Rectal smooth muscle tissue (tissue), 1 donor: ENCODE data around the gene SSBP4.
A peak's percentile ranks its signal among the peaks of the same experiment; 100 is the strongest.
"Not testable (repeated sequence)": the region's sequence is repeated elsewhere in the genome, so short reads cannot be mapped to it uniquely, and the experiment has no call there.

ENCODE experiments used
- H3K27ac ChIP-seq: one replicate; pipeline ENCODE4 v1.7.0; 2013; ENCODE audit warnings: low read depth, low read length, inconsistent platforms
- H3K27me3 ChIP-seq: one replicate; pipeline ENCODE4 v1.7.0; 2013; ENCODE audit warnings: low read length; ENCODE audit not compliant: control insufficient read depth, insufficient read depth
- H3K36me3 ChIP-seq: one replicate; pipeline ENCODE4 v1.7.0; 2013; ENCODE audit warnings: low read length; ENCODE audit not compliant: control insufficient read depth, insufficient read depth
- H3K4me1 ChIP-seq: one replicate; pipeline ENCODE4 v1.7.0; 2013; ENCODE audit warnings: low read length; ENCODE audit not compliant: control insufficient read depth, insufficient read depth
- H3K4me3 ChIP-seq: one replicate; pipeline ENCODE4 v1.7.0; 2013; ENCODE audit warnings: low read length
- H3K9ac ChIP-seq: one replicate; pipeline ENCODE4 v1.7.0; 2013; ENCODE audit warnings: low read length

The SSBP4 gene

DNA sequence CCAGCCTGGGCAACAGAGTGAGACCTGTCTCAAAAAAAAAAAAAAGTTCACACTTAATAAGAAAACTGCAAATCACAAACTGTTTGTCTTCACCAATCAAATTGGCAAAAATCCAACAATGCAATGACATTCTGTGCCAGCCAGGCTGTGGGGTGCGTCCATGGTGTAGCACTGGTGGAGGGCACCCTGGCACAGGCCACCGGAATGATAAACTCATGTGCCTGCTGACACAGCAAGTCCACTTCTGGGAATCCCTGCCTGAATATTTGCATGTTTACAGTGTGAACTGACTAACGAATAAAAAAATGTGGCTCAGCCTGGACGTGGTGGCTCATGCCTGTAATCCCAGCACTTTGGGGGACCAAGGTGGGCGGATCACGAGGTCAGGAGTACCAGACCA, 20.2 kb upstream of the SSBP4 start:
- Histone ChIP-seq H3K27me3 (peaks cover 8% of the 10 kb centered on the region), H3K9ac (no peak overlapping the region), H3K36me3 (no peaks in the 10 kb centered on the region), H3K4me3 (no peak overlapping the region), H3K27ac (no peak overlapping the region), H3K4me1 (no peaks in the 10 kb centered on the region)

DNA sequence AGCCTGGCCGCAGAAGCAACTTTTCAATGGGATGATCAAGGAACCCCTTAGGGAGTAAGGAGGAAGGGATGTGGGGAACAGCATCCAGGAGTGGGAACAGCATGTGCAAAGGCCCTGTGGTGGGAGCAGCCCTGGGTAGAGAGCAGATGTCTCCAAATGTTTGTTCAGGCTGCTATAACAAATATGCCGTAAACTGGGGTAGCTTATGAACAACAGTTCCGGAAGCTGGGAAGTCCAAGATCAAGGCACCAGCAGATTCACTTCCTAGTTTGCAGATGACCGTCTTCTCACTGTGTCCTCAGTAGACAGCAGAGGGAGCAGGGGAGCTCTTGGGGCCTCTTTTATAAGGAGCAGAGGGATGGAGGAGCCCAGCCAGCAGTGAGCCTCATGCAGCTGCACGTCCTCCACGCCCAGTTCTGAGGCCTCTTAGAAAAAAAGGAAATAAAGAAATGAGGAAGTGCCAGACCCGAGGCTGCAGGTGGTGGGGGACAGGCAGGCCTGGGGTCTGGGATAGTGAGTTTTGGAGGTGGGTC, 17.6 kb upstream of the SSBP4 start:
- no peak overlapping the region for H3K27ac ChIP-seq
- H3K27me3 ChIP-seq, result peaks cover 5% of the 10 kb centered on the region
- no peaks in the 10 kb centered on the region for H3K4me1 ChIP-seq
- no peak overlapping the region for H3K4me3 ChIP-seq
- H3K36me3 ChIP-seq, result no peaks in the 10 kb centered on the region
- no peak overlapping the region for H3K9ac ChIP-seq

DNA sequence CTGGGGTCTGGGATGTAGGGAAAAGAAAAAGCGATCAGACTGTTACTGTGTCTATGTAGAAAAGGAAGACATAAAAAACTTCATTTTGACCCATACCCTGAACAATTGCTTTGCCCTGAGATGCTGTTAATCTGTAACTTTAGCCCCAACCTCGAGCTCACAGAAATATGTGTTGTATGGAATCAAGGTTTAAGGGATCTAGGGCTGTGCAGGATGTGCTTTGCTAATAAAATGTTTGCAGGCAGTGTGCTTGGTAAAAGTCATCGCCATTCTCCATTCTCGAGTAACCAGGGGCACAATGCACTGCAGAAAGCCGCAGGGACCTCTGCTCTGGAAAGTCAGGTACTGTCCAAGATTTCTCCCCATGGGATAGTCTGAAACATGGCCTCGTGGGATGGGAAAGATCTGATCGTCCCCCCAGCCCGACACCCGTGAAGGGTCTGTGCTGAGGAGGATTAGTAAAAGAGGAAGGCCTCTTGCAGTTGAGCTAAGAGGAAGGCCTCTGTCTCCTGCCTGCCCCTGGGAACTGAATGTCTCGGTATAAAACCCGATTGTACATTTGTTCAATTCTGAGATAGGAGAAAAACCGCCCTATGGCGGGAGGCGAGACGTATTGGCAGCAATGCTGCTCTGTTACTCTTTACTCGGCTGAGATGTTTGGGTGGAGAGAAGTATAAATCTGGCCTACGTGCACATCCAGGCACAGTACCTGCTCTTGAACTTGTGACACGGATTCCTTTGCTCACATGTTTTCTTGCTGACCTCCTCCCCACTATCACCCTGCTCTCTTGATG, 16.5 kb upstream of the SSBP4 start:
- not testable (repeated sequence) for H3K9ac ChIP-seq

DNA sequence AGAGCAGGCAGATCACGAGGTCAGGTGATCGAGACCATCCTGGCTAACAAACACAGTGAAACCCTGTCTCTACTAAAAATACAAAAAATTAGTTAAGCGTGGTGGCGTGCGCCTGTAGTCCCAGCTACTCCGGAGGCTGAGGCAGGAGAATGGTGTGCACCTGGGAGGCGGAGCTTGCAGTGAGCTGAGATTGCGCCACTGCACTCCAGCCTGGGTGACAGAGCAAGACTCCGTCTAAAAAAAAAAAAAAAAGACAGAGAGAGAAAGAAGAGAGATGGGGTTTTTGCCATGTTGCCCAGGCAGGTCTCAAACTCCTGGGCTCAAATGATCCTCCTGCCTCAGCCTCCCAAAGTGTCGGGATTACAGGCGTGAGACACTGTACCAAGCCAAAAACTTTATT, 13.4 kb upstream of the SSBP4 start:
- not testable (repeated sequence) for H3K4me3 ChIP-seq, H3K9ac ChIP-seq, H3K4me1 ChIP-seq, H3K27me3 ChIP-seq, H3K27ac ChIP-seq, H3K36me3 ChIP-seq

More for the DNA sequence above, 16.5 kb upstream of the SSBP4 start:
- not testable (repeated sequence) for H3K27me3 ChIP-seq, H3K4me3 ChIP-seq, H3K36me3 ChIP-seq, H3K27ac ChIP-seq, H3K4me1 ChIP-seq

DNA sequence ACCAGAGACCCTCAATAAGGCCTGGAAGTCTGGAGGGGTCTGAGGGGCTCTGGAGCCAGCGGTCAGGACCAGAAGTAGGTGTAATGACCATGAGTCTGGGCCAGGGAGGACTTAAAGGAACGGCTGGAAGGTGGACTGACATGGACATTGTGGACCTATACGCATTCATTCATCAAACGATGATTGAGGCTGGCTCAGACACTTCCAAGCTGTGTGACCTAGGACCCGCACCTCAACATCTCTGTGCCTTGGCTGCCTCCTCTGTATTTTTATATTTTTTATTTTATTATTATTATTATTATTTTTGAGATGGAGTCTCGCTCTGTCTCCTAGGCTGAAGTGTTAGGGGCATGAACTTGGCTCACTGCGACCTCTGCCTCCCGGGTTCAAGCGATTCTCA, 12.4 kb upstream of the SSBP4 start:
- Histone ChIP-seq H3K27ac (no peak overlapping the region), H3K9ac (no peak overlapping the region), H3K36me3 (no peaks in the 10 kb centered on the region), H3K4me1 (no peaks in the 10 kb centered on the region), H3K4me3 (no peak overlapping the region), H3K27me3 (no peaks in the 10 kb centered on the region)

DNA sequence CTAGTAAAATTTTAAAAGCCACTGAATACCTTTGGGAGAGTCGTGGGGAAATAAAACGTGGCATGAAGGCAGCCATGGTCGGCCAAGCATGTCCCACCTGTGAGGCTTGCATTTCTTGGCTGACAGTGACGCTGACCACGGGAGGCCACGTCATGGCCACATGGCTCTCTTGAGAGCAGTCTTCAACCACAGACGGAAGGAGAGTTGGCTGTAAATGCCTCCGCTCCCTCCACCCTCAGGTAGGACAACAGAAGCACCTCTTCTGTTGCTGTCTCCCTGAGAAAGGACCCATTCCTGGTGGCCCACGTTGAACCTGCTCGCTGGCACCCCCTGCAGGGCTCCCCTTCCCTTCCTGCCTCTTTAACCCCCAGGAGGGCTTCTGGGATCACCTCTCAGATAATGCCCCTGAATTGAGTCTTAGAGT, 11.1 kb upstream of the SSBP4 start:
- Histone ChIP-seq H3K27me3 (no peaks in the 10 kb centered on the region), H3K4me1 (no peaks in the 10 kb centered on the region), H3K4me3 (no peak overlapping the region), H3K27ac (no peak overlapping the region), H3K36me3 (no peaks in the 10 kb centered on the region), H3K9ac (no peak overlapping the region)

DNA sequence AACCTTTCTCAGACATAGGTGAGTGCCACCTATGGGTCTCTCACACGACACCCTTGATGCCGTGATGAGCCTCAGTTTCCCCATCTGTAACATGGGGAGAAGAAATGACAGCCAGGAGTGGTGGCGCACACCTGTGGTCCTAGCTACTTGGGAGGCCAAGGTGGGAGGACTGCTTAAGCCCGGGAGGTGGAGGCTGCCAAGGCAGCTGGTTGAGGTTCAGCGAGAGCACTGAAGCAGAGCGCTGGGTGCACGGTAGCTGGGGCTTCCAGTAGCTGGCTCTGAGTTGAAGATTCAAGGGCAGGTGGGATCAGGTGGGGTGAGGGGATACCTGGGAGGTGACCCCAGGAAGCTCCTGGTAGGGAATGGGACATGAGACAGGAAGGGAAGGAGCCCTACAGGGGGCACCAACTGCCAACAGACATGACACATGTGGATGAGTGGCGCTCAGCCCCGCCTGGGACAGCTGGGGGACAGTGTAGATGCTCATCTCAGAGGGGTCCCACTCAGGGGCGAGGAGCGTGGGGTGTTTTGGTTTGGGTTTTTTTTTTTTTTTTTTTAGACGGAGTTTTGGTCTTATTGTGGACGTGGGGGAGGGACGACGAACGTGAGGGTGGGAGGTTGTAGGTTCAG, 6.5 kb upstream of the SSBP4 start:
- no peak overlapping the region for H3K9ac ChIP-seq
- peaks cover 3% of the 10 kb centered on the region for H3K27me3 ChIP-seq
- no peak overlapping the region for H3K27ac ChIP-seq
- peaks cover 15% of the 10 kb centered on the region for H3K4me1 ChIP-seq
- H3K36me3 ChIP-seq, result no peaks in the 10 kb centered on the region
- H3K4me3 ChIP-seq, result no peak overlapping the region

DNA sequence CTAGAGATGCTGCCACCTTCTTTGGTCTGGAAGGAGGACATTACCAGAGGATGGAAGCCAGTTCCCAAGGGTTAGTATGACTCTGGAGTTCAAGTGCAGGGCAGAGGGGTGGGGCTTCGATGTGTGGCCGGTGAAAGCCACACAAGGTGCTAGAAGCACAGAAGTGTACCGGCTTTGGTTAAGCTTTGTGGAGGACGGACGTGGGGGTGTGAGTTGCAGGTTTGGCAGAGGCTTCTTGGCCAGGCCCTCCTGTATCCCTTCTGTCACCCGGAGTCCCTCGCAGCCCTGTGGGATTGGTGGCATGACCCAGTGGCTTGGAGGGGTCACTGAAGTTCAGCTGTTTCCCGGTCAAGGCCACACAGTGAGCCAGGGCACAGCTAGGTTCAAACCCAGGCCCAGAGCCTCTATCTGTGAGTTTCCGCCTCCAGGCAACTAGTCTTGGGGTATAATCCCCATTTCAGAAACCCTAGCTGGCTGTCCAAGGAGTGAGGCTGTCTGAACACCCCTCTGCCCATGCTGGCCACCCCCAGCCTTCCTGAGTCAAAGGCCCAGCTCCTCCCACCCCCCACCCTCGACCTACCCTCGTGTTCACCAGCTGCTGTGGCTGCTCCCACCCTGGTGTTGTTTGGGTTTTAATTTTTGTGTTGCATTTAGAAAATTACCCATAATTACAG, 4.6 kb upstream of the SSBP4 start:
- Histone ChIP-seq H3K4me1 (peaks cover 23% of the 10 kb centered on the region), H3K4me3 (peak overlapping the region; percentile 2), H3K9ac (no peak overlapping the region), H3K27ac (peak overlapping the region; percentile 91), H3K27me3 (peaks cover 10% of the 10 kb centered on the region), H3K36me3 (no peaks in the 10 kb centered on the region)

DNA sequence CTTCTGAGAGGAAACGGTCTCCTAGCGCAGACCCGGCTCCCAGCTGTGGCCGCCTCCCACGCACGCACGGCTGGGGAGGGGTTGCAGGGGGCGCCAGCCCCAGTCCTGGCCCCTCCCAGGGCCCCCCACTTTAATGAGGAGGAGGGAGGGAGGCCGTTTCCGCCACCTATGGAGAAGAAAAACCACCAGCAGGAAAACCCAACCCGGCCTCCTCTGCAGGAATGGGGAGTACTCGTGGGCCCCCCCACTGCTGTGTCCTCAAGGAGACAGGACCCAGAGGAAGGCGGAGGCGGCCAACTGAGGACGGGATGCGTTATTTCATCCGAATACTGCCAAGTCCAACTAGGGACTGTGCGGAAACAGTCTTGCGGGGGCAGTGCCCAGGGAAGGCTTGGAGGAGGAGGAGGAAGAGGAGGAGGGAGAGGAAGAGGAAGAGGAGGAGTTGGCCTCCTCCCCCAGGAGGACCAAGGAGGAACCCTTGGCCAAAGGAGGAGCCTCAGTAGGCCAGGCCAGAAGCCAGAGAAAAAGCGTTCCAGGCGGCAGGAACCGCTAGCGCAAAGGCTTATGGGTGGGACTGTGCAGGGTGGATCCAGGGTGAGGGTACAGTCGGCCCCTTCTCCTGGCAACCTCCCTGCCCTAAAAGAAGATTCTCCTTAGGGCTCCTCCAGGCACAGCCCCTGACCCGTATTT, 3.9 kb upstream of the SSBP4 start:
- H3K36me3 ChIP-seq, result no peaks in the 10 kb centered on the region
- peak overlapping the region; percentile 91 for H3K27ac ChIP-seq
- H3K4me1 ChIP-seq, result peaks cover 26% of the 10 kb centered on the region
- peak overlapping the region; percentile 2 for H3K4me3 ChIP-seq
- H3K9ac ChIP-seq, result no peak overlapping the region
- peaks cover 10% of the 10 kb centered on the region for H3K27me3 ChIP-seq

DNA sequence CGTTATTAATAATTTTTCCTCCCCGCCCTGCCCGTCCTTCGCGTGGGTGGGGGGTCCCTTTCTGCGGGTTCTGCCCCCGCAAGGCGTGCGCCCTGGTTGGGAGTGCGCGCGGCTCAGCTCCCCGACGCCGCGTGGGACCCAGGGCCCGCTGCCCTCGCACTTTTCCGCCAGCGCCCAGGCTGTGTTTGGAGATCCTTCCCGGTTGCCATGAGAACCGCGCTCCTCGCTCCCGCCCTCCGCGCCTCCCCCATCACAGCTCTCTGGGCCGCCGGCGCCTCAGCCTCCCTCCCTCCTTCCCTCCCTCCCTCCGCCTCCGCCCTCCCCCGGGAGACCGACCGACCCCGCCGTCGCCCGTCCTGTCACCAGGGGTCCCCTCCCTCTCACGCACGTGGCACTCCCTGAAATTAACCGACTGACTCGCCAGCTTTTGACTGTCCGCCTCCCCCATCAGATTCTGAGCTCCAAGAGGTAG, 2.4 kb upstream of the SSBP4 start:
- H3K36me3 ChIP-seq, result no peaks in the 10 kb centered on the region
- H3K4me3 ChIP-seq, result peak overlapping the region; percentile 57
- H3K4me1 ChIP-seq, result peaks cover 26% of the 10 kb centered on the region
- peaks cover 10% of the 10 kb centered on the region for H3K27me3 ChIP-seq
- H3K27ac ChIP-seq, result peak overlapping the region; percentile 91
- H3K9ac ChIP-seq, result peak overlapping the region; percentile 69

DNA sequence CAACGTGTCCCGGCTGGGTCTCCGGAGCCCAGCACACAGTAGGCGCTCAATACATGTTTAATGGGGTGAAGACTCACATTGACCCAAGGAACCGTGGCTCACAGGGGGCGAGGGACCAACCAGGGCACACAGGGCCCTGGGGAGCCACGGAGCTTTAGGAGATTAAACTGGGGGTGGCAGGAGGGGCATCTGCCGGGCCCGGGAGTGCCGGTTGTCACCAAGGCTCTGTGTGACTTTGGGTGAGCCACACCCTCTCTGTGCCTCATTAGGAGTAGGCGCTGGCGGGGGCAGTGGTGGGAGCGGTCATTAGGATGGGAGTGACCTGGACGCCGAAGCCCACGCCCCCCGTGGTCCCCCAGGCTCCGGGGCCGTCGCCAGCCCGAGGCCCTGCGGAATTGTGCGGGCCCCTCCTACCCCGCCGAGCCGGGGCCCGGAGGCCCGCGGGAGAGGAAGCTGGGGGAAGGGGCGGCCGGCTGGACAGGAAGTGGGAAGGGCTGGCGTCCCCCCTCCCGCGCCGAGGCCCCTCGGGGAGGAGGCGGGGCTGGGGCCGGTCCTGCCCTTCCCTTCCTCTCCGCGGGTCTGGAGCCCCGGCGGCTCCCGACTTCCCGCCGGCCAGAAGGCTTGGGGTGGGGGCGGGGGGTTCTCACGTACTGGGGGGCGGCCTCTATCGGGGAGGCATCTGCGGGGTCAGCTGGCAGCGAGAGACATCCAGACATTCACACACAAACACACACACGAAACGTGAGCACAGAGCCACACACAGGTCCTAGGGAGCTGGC, 1.8 kb upstream of the SSBP4 start:
- Histone ChIP-seq H3K36me3 (no peaks in the 10 kb centered on the region), H3K9ac (peak overlapping the region; percentile 69), H3K27ac (peak overlapping the region; percentile 91), H3K27me3 (peaks cover 10% of the 10 kb centered on the region), H3K4me3 (peak overlapping the region; percentile 57), H3K4me1 (peaks cover 26% of the 10 kb centered on the region)
